Fibroblast of lung (primary cell): ENCODE measurements around the gene PRDX5. TPM values are rescaled to one million over a fixed set of nuclear protein-coding genes. Genes with fewer than 3 reads are reported as not detected.

Experiments
- DNase-seq, 2 donors: peaks; one replicate each; pipeline versions ENCODE4 v3.0.0 to v3.0.0-alpha.2; 2010; ENCODE audit warnings: low read depth in 2 of 2
- H2AFZ ChIP-seq: 2 replicates; pipeline ENCODE4 v1.5.1; 2012; ENCODE audit warnings: low read length, control low read depth, inconsistent platforms
- H3K27ac ChIP-seq: 2 replicates; pipeline ENCODE4 v1.5.1; 2011; ENCODE audit warnings: low read length, control low read depth; ENCODE audit not compliant: insufficient read depth
- H3K27me3 ChIP-seq: 2 replicates; pipeline ENCODE4 v1.5.1; 2011; ENCODE audit warnings: mild to moderate bottlenecking, low read length; ENCODE audit not compliant: control insufficient read depth, insufficient read depth
- H3K36me3 ChIP-seq: 2 replicates; pipeline ENCODE4 v1.5.1; 2011; ENCODE audit warnings: low read length; ENCODE audit not compliant: control insufficient read depth, insufficient read depth
- H3K4me1 ChIP-seq: 2 replicates; pipeline ENCODE4 v1.5.1; 2011; ENCODE audit warnings: low read length; ENCODE audit not compliant: control insufficient read depth, insufficient read depth; ENCODE audit errors: extremely low read depth
- H3K4me2 ChIP-seq: 2 replicates; pipeline ENCODE4 v1.5.1; 2011; ENCODE audit warnings: low read length, control low read depth; ENCODE audit not compliant: insufficient read depth; ENCODE audit errors: extremely low read depth
- H3K4me3 ChIP-seq, 4 experiments: fragments of 200-600 bp in 1 of 4; sonication (generic) in 1 of 4; replicated peaks in 1 of 4; 2 replicates each; pipeline ENCODE4 v1.5.1; 2011 to 2016; ENCODE audit warnings: low read length in 4 of 4, low read depth in 3 of 4, mild to moderate bottlenecking in 3 of 4, control low read depth in 2 of 4, inconsistent platforms in 1 of 4, mixed read lengths in 1 of 4; ENCODE audit not compliant: insufficient read depth in 1 of 4; ENCODE audit errors: control extremely low read depth in 1 of 4
- H3K79me2 ChIP-seq: 2 replicates; pipeline ENCODE4 v1.5.1; 2012; ENCODE audit warnings: mild to moderate bottlenecking, low read length, inconsistent platforms; ENCODE audit not compliant: control insufficient read depth, insufficient read depth
- H3K9ac ChIP-seq: 2 replicates; pipeline ENCODE4 v1.5.1; 2011; ENCODE audit warnings: mild to moderate bottlenecking, low read length, control low read depth; ENCODE audit not compliant: insufficient read depth
- H3K9me3 ChIP-seq: 2 replicates; pipeline ENCODE4 v1.5.1; 2012; ENCODE audit warnings: low read depth, low read length; ENCODE audit not compliant: control insufficient read depth, insufficient read depth
- H4K20me1 ChIP-seq: 2 replicates; pipeline ENCODE4 v1.5.1; 2011; ENCODE audit warnings: low read length; ENCODE audit not compliant: control insufficient read depth, insufficient read depth; ENCODE audit errors: extremely low read depth
- CTCF ChIP-seq, 2 donors: IDR thresholded peaks in 1 of 2; conservative IDR thresholded peaks in 1 of 2; 1 replicate in 1 of 2; 2 replicates in 1 of 2; pipeline ENCODE4 v1.5.1; 2011 to 2012; ENCODE audit warnings: low read length in 2 of 2, control low read depth in 1 of 2, inconsistent platforms in 1 of 2, low read depth in 1 of 2, mild to moderate bottlenecking in 1 of 2
- EZH2 ChIP-seq: IDR thresholded peaks from 2 replicates; pipeline ENCODE4 v1.5.1; 2012; ENCODE audit warnings: low read length, control low read depth, mild to moderate bottlenecking; ENCODE audit errors: missing control alignments
- polyA plus RNA-seq, 2 donors: library from polyadenylated mRNA; depleted of rRNA in 1 of 2; stranded (reverse) in 1 of 2; unstranded in 1 of 2; fragments of >200 nt; gene quantifications; 2 replicates each; pipeline ENCODE4 v1.2.1, GENCODE V29; 2011 to 2012; ENCODE audit warnings: missing spikeins in 1 of 2
- total RNA-seq: library from RNA; depleted of rRNA; stranded (reverse); fragments of >200 nt; gene quantifications from 2 replicates; pipeline ENCODE4 v1.2.1, GENCODE V29; 2014

PRDX5 gene
- total and polyA plus RNA-seq, 2 donors (not counting 1 experiment from before 2014, with no cell fraction given) = 319 to 431 TPM

- TF ChIP-seq EZH2 = no peak
Measured at GRCh38 chr11:64288353-64288750, 29.6 kb upstream of the PRDX5 start.

GRCh38 chr11:64289002-64289564, 28.8 kb upstream of the PRDX5 start:
- H3K9ac ChIP-seq = no peak overlapping the region
- no peak overlapping the region for H2AFZ ChIP-seq
- H3K27me3 ChIP-seq = peaks cover 30% of the 10 kb centered on the region
- peaks cover 7% of the 10 kb centered on the region for H3K4me1 ChIP-seq
- H4K20me1 ChIP-seq = no peaks in the 10 kb centered on the region
- H3K4me2 ChIP-seq = no peak overlapping the region
- no peaks in the 10 kb centered on the region for H3K36me3 ChIP-seq
- H3K9me3 ChIP-seq = no peaks in the 10 kb centered on the region
- no peak overlapping the region for H3K27ac ChIP-seq
- no peak overlapping the region for H3K4me3 ChIP-seq
- TF ChIP-seq EZH2 = no peak
- no peak for TF ChIP-seq CTCF (conservative IDR thresholded peaks at IDR 0.05 in 1 of 2, IDR thresholded peaks at IDR 0.05 in 1 of 2; ENCODE audit: low read depth in 1 of 2, low read length in 2 of 2)
- H3K79me2 ChIP-seq = peaks cover 2% of the 10 kb centered on the region
- no peak for DNase-seq

More at GRCh38 chr11:64288353-64288750, 29.6 kb upstream of the PRDX5 start:
- H3K36me3 ChIP-seq = no peaks in the 10 kb centered on the region
- H3K4me1 ChIP-seq = peaks cover 7% of the 10 kb centered on the region
- no peak overlapping the region for H3K9ac ChIP-seq
- no peak overlapping the region for H3K27ac ChIP-seq
- no peak overlapping the region for H2AFZ ChIP-seq
- H4K20me1 ChIP-seq = no peaks in the 10 kb centered on the region
- H3K27me3 ChIP-seq = peaks cover 25% of the 10 kb centered on the region
- H3K4me2 ChIP-seq = no peak overlapping the region
- H3K4me3 ChIP-seq = no peak overlapping the region
- H3K9me3 ChIP-seq = no peaks in the 10 kb centered on the region
- DNase-seq = no peak
- H3K79me2 ChIP-seq = peaks cover 3% of the 10 kb centered on the region

GRCh38 chr11:64290352-64291261, 27.3 kb upstream of the PRDX5 start:
- no peak for DNase-seq
- peak; percentile 65 for TF ChIP-seq EZH2
- no peak for TF ChIP-seq CTCF (conservative IDR thresholded peaks at IDR 0.05 in 1 of 2, IDR thresholded peaks at IDR 0.05 in 1 of 2; ENCODE audit: low read depth in 1 of 2, low read length in 2 of 2)
- no peaks in the 10 kb centered on the region for H3K36me3 ChIP-seq
- H4K20me1 ChIP-seq = no peaks in the 10 kb centered on the region
- no peaks in the 10 kb centered on the region for H3K9me3 ChIP-seq
- H3K27me3 ChIP-seq = peaks cover 38% of the 10 kb centered on the region
- H3K4me2 ChIP-seq = no peak overlapping the region
- no peak overlapping the region for H3K27ac ChIP-seq
- no peak overlapping the region for H2AFZ ChIP-seq
- H3K79me2 ChIP-seq = no peaks in the 10 kb centered on the region
- peaks cover 7% of the 10 kb centered on the region for H3K4me1 ChIP-seq
- H3K9ac ChIP-seq = no peak overlapping the region
- H3K4me3 ChIP-seq = no peak overlapping the region
